Suprapubic skin (tissue), 4 donors: ENCODE results near the gene DHX34. TPM values are rescaled to one million over a fixed set of nuclear protein-coding genes. Genes with fewer than 3 reads are reported as not detected.

ENCODE experiments used
- DNase-seq, 2 donors: peaks; one replicate each; pipeline ENCODE4 v3.0.0-alpha.2; 2019; ENCODE audit warnings: low spot score in 2 of 2
- H3K27ac ChIP-seq: fragments of 200-600 bp; sonication (generic); one replicate; pipeline ENCODE4 v1.5.1; 2019
- H3K27me3 ChIP-seq: fragments of 200-600 bp; sonication (generic); one replicate; pipeline ENCODE4 v1.5.1; 2019
- H3K36me3 ChIP-seq: fragments of 200-600 bp; sonication (generic); one replicate; pipeline ENCODE4 v1.5.1; 2019
- H3K4me1 ChIP-seq: fragments of 200-600 bp; sonication (generic); one replicate; pipeline ENCODE4 v1.5.1; 2019
- H3K4me3 ChIP-seq: fragments of 200-600 bp; sonication (generic); one replicate; pipeline ENCODE4 v1.5.1; 2019; ENCODE audit warnings: mild to moderate bottlenecking
- H3K9me3 ChIP-seq: fragments of 200-600 bp; sonication (generic); one replicate; pipeline ENCODE4 v1.5.1; 2019
- CTCF ChIP-seq, 2 donors: fragments of 200-600 bp in 1 of 2; fragments of 450-650 bp in 1 of 2; sonication (generic) in 1 of 2; IDR thresholded peaks; one replicate each; pipeline ENCODE4 v1.5.1; 2016 to 2019; ENCODE audit warnings: antibody characterized with exemption in 2 of 2, mild to moderate bottlenecking in 1 of 2, moderate library complexity in 1 of 2
- EP300 ChIP-seq: sonication (generic); formaldehyde crosslinking; IDR thresholded peaks from one replicate; pipeline ENCODE4 v1.6.1; 2017; ENCODE audit warnings: antibody characterized with exemption
- POLR2A ChIP-seq, 2 donors: fragments of 450-650 bp; IDR thresholded peaks; one replicate each; pipeline ENCODE4 v1.6.1; 2017; ENCODE audit warnings: antibody characterized with exemption in 2 of 2, mild to moderate bottlenecking in 2 of 2, moderate library complexity in 2 of 2
- POLR2AphosphoS5 ChIP-seq, 3 donors: sonication (generic); formaldehyde crosslinking; IDR thresholded peaks; one replicate each; pipeline ENCODE4 v1.6.1; 2017; ENCODE audit warnings: antibody characterized with exemption in 3 of 3
- WGBS: methylation state at CpG from one replicate; pipeline ENCODE4 v1.1.5; 2018; 5-methylcytosine and 5-hydroxymethylcytosine counted together
- total RNA-seq, 4 donors: library from RNA; depleted of rRNA; stranded (reverse); fragments of >200 nt; gene quantifications; one replicate each; pipeline ENCODE4 v1.1.0, GENCODE V29; 2016

DHX34 gene
- total RNA-seq, 4 donors from 2014 or later = 21.6 to 32.2 (median 25.3) TPM

GRCh38 chr19:47405197-47405550 is 56.1 kb downstream of the DHX34 start:
- H3K9me3 ChIP-seq = no peaks in the 10 kb centered on the region
- TF ChIP-seq POLR2A (IDR thresholded peaks at IDR 0.05) = no peak
- no peak for TF ChIP-seq EP300
- no peak for TF ChIP-seq CTCF (IDR thresholded peaks at IDR 0.05)
- no peak for TF ChIP-seq POLR2AphosphoS5 (IDR thresholded peaks at IDR 0.05)
- WGBS = 89% methylated on average over 4 of the region's 4 CpGs
- no peak overlapping the region for H3K4me3 ChIP-seq
- DNase-seq = no peak
- peaks cover 47% of the 10 kb centered on the region for H3K27me3 ChIP-seq
- H3K27ac ChIP-seq = no peak overlapping the region
- H3K4me1 ChIP-seq = peaks cover 3% of the 10 kb centered on the region
- H3K36me3 ChIP-seq = no peaks in the 10 kb centered on the region

- no peak overlapping the region for H3K27ac ChIP-seq
- H3K9me3 ChIP-seq = no peaks in the 10 kb centered on the region
- no peak for TF ChIP-seq EP300
- TF ChIP-seq POLR2AphosphoS5 (IDR thresholded peaks at IDR 0.05) = no peak
- TF ChIP-seq POLR2A (IDR thresholded peaks at IDR 0.05) = no peak
- no peak for TF ChIP-seq CTCF (IDR thresholded peaks at IDR 0.05)
- no peaks in the 10 kb centered on the region for H3K36me3 ChIP-seq
- peaks cover 3% of the 10 kb centered on the region for H3K4me1 ChIP-seq
- 92% methylated on average over 5 of the region's 5 CpGs for WGBS
- no peak overlapping the region for H3K4me3 ChIP-seq
- DNase-seq = no peak
- H3K27me3 ChIP-seq = peaks cover 47% of the 10 kb centered on the region
Observed at GRCh38 chr19:47405854-47406417, 56.8 kb downstream of the DHX34 start.

- 30% methylated on average over 29 of the region's 47 CpGs for WGBS
- no peak for TF ChIP-seq EP300
- H3K4me3 ChIP-seq = no peak overlapping the region
- DNase-seq = no peak
- H3K36me3 ChIP-seq = no peaks in the 10 kb centered on the region
- no peaks in the 10 kb centered on the region for H3K9me3 ChIP-seq
- peaks cover 47% of the 10 kb centered on the region for H3K27me3 ChIP-seq
- H3K27ac ChIP-seq = no peak overlapping the region
- H3K4me1 ChIP-seq = peaks cover 3% of the 10 kb centered on the region
Observed at GRCh38 chr19:47406711-47407416, 57.7 kb downstream of the DHX34 start.

- 19% methylated on average over 6 of the region's 14 CpGs for WGBS
- no peak for DNase-seq
- Histone ChIP-seq H3K27me3 (peaks cover 47% of the 10 kb centered on the region), H3K9me3 (no peaks in the 10 kb centered on the region), H3K4me1 (peaks cover 3% of the 10 kb centered on the region), H3K36me3 (no peaks in the 10 kb centered on the region), H3K27ac (no peak overlapping the region), H3K4me3 (no peak overlapping the region)
- no peak for TF ChIP-seq EP300
- TF ChIP-seq POLR2A (IDR thresholded peaks at IDR 0.05) = no peak
- no peak for TF ChIP-seq CTCF (IDR thresholded peaks at IDR 0.05)
- TF ChIP-seq POLR2AphosphoS5 (IDR thresholded peaks at IDR 0.05) = no peak
Observed at GRCh38 chr19:47407417-47407774, 58.3 kb downstream of the DHX34 start.

GRCh38 chr19:47408156-47408938 is 59.2 kb downstream of the DHX34 start:
- Histone ChIP-seq H3K9me3 (no peaks in the 10 kb centered on the region), H3K4me3 (no peak overlapping the region), H3K4me1 (peaks cover 3% of the 10 kb centered on the region), H3K27me3 (peaks cover 47% of the 10 kb centered on the region), H3K36me3 (no peaks in the 10 kb centered on the region), H3K27ac (no peak overlapping the region)
- DNase-seq = no peak
- TF ChIP-seq POLR2AphosphoS5 (IDR thresholded peaks at IDR 0.05) = no peak
- TF ChIP-seq CTCF (IDR thresholded peaks at IDR 0.05) = no peak
- no peak for TF ChIP-seq POLR2A (IDR thresholded peaks at IDR 0.05)
- TF ChIP-seq EP300 = no peak
- WGBS = 90% methylated on average over 14 of the region's 14 CpGs
